Ishikawa (cell line): ENCODE data around the gene SLC4A3.

Experiments
- CREB1 ChIP-seq: IDR thresholded peaks from 2 replicates; pipeline ENCODE4 v1.6.1; 2012; ENCODE audit warnings: low read depth
- TAF1 ChIP-seq: IDR thresholded peaks from 2 replicates; pipeline ENCODE4 v1.6.1; 2012; ENCODE audit warnings: low read depth, mild to moderate bottlenecking

DNA sequence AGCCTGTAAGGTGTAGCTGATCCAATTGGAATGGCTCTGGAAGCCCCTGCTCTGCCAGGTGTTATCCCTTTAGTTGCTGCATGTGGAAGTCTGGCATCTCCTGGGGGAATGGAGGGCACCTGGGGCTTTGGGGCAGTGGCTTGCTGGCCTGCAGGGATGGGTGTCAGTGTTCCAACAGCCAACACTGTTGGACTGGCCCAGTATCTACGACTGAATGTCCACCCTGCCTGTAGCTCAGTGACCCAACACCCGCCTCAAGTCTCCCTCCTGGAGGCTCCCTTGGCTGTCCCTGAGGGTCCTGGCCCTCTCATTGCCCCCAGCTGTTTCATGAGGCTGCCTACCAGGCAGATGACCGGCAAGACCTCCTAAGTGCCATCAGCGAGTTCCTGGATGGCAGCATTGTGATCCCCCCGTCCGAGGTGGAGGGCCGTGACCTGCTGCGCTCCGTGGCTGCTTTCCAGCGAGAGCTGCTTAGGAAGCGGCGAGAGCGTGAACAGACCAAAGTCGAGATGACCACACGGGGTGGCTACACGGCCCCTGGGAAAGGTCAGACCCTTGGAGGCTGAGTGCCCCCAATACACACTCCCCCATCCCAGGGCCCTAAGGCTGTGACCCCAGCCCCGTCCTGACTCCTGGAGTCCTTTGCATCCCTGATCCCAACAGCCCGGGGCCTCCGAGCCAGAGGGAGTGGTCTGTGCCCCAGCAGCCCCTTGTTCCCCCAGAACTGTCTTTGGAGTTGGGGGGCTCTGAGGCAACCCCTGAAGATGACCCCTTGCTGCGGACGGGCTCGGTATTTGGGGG lies 7.7 kb downstream of the SLC4A3 start:
- TF ChIP-seq TAF1 = no peak
- TF ChIP-seq CREB1 = no peak
